Immature natural killer cell (primary cell): ENCODE data around the gene IGFBPL1. TPM values are rescaled to one million over a fixed set of nuclear protein-coding genes. Genes with fewer than 3 reads are reported as not detected.

ENCODE experiments used
- DNase-seq, 3 donors: peaks; one replicate each; pipeline ENCODE4 v3.0.0; 2022; ENCODE audit warnings: mixed read lengths in 1 of 3
- H3K27ac Mint-ChIP-seq, 6 donors: one replicate each; pipeline ENCODE4 v1.8.0; 2020; ENCODE audit warnings: mixed read lengths in 6 of 6, mild to moderate bottlenecking in 5 of 6, inconsistent platforms in 4 of 6, moderate library complexity in 3 of 6
- H3K27me3 Mint-ChIP-seq, 3 donors: one replicate each; pipeline ENCODE4 v1.8.0; 2020 to 2021; ENCODE audit warnings: low read depth in 3 of 3, mild to moderate bottlenecking in 3 of 3, mixed read lengths in 3 of 3, moderate library complexity in 3 of 3, inconsistent platforms in 1 of 3
- H3K36me3 Mint-ChIP-seq, 3 donors: one replicate each; pipeline ENCODE4 v1.8.0; 2020; ENCODE audit warnings: mixed read lengths in 3 of 3, inconsistent platforms in 2 of 3, mild to moderate bottlenecking in 2 of 3
- H3K4me1 Mint-ChIP-seq, 2 donors: one replicate each; pipeline ENCODE4 v1.8.0; 2020; ENCODE audit warnings: inconsistent platforms in 2 of 2, mild to moderate bottlenecking in 2 of 2, mixed read lengths in 2 of 2, moderate library complexity in 1 of 2
- H3K4me3 Mint-ChIP-seq, 5 donors: one replicate each; pipeline ENCODE4 v1.8.0; 2020; ENCODE audit warnings: mild to moderate bottlenecking in 5 of 5, mixed read lengths in 5 of 5, inconsistent platforms in 3 of 5, moderate library complexity in 3 of 5
- H3K9me3 Mint-ChIP-seq, 6 donors: one replicate each; pipeline ENCODE4 v1.8.0; 2020; ENCODE audit warnings: mild to moderate bottlenecking in 6 of 6, mixed read lengths in 6 of 6, inconsistent platforms in 4 of 6, moderate library complexity in 3 of 6
- polyA plus RNA-seq, 3 donors: library from polyadenylated mRNA; unstranded; fragments of 300-500 nt; fragmentation: Illumina TruSeq; gene quantifications; one replicate each; pipeline ENCODE4 v1.2.3, GENCODE V29; 2021

Gene IGFBPL1
- polyA plus RNA-seq, 3 donors from 2014 or later: not detected

DNA sequence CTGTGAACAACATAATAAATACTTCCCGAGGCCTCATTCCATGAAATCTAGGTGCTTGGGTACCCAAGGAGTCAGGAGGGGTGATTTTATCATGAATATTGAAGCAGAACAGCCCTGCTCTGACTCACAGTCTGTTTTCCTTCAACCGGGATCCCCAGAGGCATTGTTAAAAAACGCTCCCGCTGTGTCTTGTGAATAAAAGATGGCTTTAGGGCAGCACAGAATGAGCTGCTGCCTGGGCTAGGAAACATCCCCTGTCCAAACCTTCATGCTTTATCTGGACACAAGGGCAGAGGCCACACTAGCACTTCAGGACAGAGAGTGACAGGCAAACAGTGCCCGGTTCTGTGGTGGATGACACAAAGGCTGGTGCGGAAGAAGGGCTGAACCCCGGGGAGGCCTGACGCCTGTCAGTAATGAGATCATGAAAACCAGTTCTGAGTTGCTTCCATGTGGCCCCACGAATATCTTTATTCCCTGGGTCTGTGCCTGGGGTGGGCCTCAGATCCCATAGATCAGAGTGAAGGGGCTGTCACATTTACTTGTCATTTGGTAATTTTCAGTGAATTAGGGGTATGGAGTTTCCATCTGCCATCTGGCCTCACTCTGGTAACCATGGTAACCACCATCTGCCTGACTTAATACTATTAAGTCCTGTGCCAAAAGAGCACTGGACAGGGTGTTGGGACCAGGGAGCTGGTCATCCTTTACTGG lies 2.6 kb downstream of the IGFBPL1 start:
- Mint-ChIP-seq H3K36me3 (no peaks in the 10 kb centered on the region), H3K27ac (no peak overlapping the region), H3K4me1 (peaks cover 0 to 3% of the 10 kb centered on the region in 2 donors), H3K4me3 (no peak overlapping the region), H3K27me3 (peaks cover 8 to 22% (median 11%) of the 10 kb centered on the region in 3 donors), H3K9me3 (no peaks in the 10 kb centered on the region)
- no peak for DNase-seq

DNA sequence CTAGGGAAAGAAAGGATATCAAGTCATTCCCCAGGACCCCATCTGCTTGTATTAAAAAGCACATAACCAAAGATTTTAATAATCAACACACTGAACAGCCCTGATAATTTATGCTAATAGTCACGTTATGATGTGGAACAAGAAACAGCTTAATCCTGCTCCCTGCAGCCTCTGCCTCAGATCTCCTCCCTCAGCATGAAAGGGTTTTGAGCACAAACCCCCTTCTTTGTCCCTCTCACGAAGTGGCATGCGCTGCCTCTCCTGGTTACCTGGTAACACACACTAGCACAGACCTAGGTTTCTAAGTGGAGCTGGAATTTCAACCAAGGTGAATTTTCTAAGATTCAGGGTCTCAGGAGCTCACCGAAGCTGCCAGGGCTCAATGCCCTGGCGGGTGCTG lies 5.1 kb downstream of the IGFBPL1 start:
- Mint-ChIP-seq H3K4me1 (no peaks in the 10 kb centered on the region), H3K27ac (no peak overlapping the region), H3K4me3 (no peak overlapping the region)

DNA sequence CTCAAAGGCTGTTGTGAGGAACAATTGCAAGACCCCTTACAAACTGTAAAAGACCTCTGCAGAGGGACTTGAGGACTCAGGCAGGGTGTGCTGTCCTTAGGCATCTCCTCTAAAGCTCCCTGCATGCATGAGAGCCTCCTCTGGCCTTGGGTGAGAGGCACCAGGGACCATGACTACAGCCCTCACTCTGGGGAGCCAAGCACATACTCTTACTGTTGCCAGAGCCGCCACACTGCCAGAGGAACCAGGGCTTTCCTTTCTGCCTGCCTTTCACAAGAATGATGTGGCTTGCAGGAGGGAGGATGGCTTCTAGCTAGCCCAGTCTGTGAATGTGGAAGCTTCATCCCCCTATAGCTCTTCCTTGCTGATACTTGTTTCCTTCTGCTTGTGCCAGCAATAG lies 5.9 kb downstream of the IGFBPL1 start:
- DNase-seq: no peak
- Mint-ChIP-seq H3K9me3 (no peaks in the 10 kb centered on the region), H3K4me1 (no peaks in the 10 kb centered on the region), H3K4me3 (no peak overlapping the region), H3K36me3 (no peaks in the 10 kb centered on the region), H3K27ac (no peak overlapping the region), H3K27me3 (peaks cover 6 to 8% (median 8%) of the 10 kb centered on the region in 3 donors)

More for the DNA sequence above, 5.1 kb downstream of the IGFBPL1 start:
- H3K36me3 Mint-ChIP-seq: no peaks in the 10 kb centered on the region
- DNase-seq: no peak
- peaks cover 6 to 8% (median 7%) of the 10 kb centered on the region in 3 donors for H3K27me3 Mint-ChIP-seq
- no peaks in the 10 kb centered on the region for H3K9me3 Mint-ChIP-seq

DNA sequence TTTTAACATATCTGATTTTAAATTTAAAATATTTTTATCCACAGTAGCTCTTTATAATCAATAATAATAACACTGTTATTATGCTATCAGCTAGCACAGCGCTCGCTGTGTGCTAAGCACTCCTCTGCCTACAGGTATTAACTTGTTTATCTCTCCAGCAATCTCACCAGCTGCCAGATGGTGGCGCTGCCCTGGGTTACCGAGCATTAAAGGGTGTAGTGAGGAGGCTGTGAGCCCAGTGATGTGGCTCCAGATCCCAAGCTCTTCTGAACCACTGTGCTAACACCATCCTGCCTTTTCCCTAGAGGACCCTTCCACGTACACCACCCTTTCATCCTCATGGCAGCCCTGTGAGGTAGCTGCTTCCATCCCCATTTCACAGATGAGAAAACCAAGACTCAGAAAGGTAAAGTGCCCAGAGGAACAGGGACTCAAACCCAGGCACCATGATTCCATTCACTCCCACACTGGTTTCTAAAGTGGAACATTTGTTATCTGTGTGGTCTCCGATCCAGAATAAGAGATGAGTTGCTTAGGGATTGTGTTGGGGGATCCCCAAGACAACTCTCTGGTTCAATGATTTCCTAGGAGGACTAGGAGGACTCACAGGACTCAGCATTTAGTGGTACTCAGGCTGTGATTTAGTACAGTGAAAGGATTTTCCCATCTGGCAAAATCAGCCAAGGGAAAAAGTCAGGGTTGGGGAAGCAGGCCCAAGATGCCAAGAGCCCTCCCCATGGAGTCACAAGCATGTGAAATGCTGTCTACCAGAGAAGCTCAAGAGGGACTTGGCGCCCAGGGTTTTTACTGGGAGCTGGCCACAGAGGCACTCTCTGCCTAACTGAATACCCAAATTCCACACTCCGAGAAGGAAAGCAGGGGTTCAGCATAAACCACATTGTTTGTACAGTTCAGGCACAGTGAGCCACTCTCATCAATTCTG lies 7.0 kb downstream of the IGFBPL1 start:
- no peak overlapping the region for H3K27ac Mint-ChIP-seq

DNA sequence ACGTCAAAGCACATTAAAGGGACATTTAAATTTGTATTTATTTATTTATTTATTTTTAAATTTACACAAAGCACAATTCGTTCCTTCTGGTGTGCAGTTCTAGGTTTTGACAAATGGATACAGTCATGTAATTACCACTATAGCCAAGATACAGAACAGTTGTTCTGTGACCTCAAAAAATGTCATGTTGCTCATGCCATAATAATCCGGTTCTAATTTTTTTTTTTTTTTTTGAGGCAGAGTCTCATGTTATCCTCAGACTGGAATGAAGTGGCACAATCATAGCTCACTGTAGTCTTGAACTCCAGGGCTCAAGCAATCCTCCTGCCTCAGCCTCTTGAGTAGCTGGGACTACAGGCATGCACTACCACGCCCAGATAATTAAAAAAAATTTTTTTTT lies 7.8 kb downstream of the IGFBPL1 start:
- Mint-ChIP-seq H3K4me1 (no peaks in the 10 kb centered on the region), H3K27me3 (peaks cover 0 to 4% (median 3%) of the 10 kb centered on the region in 3 donors), H3K4me3 (no peak overlapping the region), H3K9me3 (no peaks in the 10 kb centered on the region), H3K27ac (no peak overlapping the region), H3K36me3 (no peaks in the 10 kb centered on the region)
- DNase-seq: no peak

More for the DNA sequence above, 7.0 kb downstream of the IGFBPL1 start:
- peaks cover 3 to 8% (median 6%) of the 10 kb centered on the region in 3 donors for H3K27me3 Mint-ChIP-seq
- H3K4me1 Mint-ChIP-seq: no peaks in the 10 kb centered on the region
- no peak overlapping the region for H3K4me3 Mint-ChIP-seq
- DNase-seq: peak in 1 of 3 donors; percentile 10
- H3K36me3 Mint-ChIP-seq: no peaks in the 10 kb centered on the region
- no peaks in the 10 kb centered on the region for H3K9me3 Mint-ChIP-seq

DNA sequence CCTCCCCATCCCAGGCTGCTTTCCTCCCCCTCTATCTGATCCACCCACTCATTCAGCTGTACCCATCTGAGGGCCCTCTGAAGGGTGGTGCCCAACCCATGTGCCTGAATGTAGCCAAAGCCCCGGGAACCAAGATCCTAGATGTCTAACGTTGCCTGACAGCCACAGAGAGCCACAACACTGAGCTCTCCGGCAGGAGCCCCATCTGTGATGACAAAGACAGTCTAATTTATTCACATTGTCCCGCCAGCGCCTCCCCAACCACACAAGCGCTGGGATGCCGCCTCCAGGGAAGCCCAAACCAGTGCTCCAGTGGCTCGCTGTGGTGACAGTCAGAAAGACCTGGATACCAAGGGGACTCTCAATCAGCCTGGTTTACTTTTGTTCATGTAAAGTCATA lies 8.4 kb downstream of the IGFBPL1 start:
- Mint-ChIP-seq H3K36me3 (no peaks in the 10 kb centered on the region), H3K4me3 (no peak overlapping the region)
- DNase-seq: no peak

DNA sequence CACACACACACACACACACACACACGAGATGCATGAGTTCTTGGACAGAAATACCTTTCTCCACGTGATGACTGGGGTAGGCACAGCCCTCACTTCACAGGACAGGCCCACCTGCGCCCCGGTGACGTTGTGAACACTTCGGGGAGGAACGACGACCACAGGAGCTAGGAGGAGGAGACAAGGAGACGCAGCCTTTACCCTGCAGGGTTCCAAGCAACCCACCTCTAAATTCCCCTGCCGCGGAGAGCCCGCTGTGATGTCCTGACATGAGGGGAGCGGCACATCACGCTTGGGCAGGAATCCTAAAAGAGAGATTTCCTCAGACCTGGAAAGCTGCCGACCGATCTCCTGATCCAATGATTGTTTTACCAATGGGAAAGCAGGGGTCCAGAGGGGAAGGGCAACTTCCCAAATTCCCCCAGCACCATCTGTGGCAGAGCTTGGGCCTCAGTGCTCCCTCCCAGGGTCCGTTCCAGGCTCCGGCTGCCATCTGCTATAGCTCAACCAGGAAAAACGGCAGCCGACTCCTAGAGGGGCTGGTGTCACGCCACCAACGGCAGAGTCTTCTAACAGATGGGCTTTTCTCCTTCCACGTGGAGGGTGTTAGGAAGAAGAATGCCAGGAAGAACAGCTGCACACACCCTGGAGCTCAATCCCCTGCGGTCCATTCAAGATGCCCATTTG lies 10.1 kb downstream of the IGFBPL1 start:
- Mint-ChIP-seq H3K36me3 (no peaks in the 10 kb centered on the region), H3K27me3 (peaks cover 0 to 4% (median 3%) of the 10 kb centered on the region in 3 donors), H3K4me3 (no peak overlapping the region), H3K4me1 (no peaks in the 10 kb centered on the region), H3K27ac (no peak overlapping the region), H3K9me3 (no peaks in the 10 kb centered on the region)
- DNase-seq: no peak

More for the DNA sequence above, 8.4 kb downstream of the IGFBPL1 start:
- Mint-ChIP-seq H3K27me3 (peaks cover 0 to 4% (median 3%) of the 10 kb centered on the region in 3 donors), H3K9me3 (no peaks in the 10 kb centered on the region), H3K27ac (no peak overlapping the region), H3K4me1 (no peaks in the 10 kb centered on the region)

DNA sequence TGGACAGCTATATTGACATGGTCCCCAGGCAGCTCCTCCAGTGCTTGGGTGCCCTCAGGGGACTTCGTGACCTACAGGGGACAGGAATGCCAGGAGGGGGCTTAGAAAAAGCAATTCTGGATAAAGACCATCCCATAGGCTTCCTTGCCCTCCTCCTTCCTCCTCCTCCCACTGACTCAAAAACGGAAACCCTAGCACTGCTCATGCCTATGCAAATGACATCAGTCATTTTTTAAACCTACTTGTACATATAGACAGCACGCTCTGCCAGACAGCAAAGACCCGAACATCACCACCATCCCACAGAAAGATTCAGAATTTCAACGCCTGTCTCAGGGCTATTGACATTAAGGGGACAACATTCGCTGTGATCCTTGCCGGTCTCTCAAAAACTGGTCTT lies 11.0 kb downstream of the IGFBPL1 start:
- H3K4me1 Mint-ChIP-seq: no peaks in the 10 kb centered on the region
- H3K27ac Mint-ChIP-seq: no peak overlapping the region
- H3K9me3 Mint-ChIP-seq: no peaks in the 10 kb centered on the region
- H3K27me3 Mint-ChIP-seq: peaks cover 2 to 3% (median 2%) of the 10 kb centered on the region in 3 donors
- no peak for DNase-seq
- H3K36me3 Mint-ChIP-seq: no peaks in the 10 kb centered on the region
- no peak overlapping the region for H3K4me3 Mint-ChIP-seq

DNA sequence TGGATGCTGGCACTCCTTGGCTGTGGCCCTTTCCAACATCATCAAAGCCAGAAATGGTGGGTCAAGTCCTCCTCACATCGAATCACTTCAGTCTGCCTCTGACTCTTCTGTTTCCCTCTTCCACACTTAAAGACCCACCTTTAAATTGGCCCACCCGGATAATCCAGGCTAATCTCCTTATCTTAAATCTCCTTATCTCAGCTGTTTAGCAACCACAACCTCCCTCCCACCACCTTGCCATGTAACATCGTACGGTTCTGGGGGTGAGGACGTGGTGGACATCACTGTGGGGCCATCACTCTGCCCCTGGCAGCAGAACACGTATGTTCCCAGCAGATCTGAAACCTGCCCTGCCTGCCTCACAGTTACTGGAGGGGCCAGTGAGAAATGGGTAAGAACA lies 11.5 kb downstream of the IGFBPL1 start:
- peaks cover 0 to 3% (median 2%) of the 10 kb centered on the region in 3 donors for H3K27me3 Mint-ChIP-seq
- no peak overlapping the region for H3K4me3 Mint-ChIP-seq
- no peaks in the 10 kb centered on the region for H3K36me3 Mint-ChIP-seq
- no peak for DNase-seq
- H3K9me3 Mint-ChIP-seq: no peaks in the 10 kb centered on the region
- no peaks in the 10 kb centered on the region for H3K4me1 Mint-ChIP-seq
- no peak overlapping the region for H3K27ac Mint-ChIP-seq

DNA sequence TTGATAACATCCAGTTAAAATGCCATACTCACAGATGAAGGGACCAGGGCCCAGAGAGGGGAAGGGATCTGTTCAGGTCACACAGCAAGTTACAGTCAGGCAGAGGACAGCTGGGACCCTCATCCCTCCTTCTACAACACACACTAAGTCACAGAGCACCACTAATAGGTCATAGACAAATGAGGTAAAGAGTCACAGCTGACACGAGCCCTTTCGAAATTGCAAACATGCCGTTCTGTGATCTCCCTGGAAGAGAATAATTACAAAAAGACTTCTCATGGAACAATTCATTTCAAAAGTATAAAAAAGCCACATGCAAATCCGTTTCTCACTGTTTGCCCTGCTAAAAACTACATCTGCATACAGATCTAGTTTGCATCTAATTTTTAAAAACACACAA lies 15.5 kb downstream of the IGFBPL1 start:
- Mint-ChIP-seq H3K27me3 (peaks cover 0 to 10% (median 2%) of the 10 kb centered on the region in 3 donors), H3K27ac (no peak overlapping the region), H3K4me3 (no peak overlapping the region), H3K9me3 (no peaks in the 10 kb centered on the region), H3K4me1 (no peaks in the 10 kb centered on the region), H3K36me3 (no peaks in the 10 kb centered on the region)
- no peak for DNase-seq

DNA sequence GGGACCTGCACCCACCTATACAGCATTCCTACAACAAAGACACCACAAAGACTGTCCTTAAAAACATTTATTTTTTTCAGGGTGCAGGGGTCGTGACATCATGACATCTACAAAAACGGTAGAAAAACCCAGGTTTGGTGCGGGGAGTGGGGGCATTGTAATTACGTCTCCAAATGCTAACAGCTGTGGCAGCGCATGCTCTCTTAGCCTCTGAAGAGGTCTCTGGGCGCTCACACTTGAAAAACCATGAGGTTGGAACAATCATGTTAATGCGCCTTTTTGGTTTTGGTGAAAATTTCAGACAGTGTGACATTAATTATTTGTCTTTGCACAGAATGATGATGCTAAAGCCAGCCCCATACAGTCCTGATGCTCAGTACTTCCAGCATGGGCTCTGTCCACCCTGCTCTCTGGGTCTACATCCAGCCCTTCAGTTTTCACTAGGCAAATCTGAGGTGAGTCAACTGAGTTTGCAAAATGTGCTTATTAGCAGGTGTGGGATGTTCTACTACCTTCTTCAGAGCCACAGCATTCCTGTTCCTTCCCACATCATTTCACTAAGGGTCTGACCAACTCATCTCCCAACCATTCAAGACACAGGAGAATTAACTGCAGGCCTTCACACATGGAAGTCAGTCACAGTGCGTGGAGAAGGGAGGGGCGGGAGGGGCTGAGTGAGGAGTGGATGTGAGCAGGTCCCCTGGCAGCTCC lies 17.6 kb downstream of the IGFBPL1 start:
- DNase-seq: no peak
- Mint-ChIP-seq H3K36me3 (peaks cover 0 to 4% (median 0%) of the 10 kb centered on the region in 3 donors), H3K27me3 (peaks cover 0 to 7% (median 3%) of the 10 kb centered on the region in 3 donors), H3K9me3 (no peaks in the 10 kb centered on the region), H3K4me1 (no peaks in the 10 kb centered on the region), H3K27ac (no peak overlapping the region), H3K4me3 (no peak overlapping the region)

DNA sequence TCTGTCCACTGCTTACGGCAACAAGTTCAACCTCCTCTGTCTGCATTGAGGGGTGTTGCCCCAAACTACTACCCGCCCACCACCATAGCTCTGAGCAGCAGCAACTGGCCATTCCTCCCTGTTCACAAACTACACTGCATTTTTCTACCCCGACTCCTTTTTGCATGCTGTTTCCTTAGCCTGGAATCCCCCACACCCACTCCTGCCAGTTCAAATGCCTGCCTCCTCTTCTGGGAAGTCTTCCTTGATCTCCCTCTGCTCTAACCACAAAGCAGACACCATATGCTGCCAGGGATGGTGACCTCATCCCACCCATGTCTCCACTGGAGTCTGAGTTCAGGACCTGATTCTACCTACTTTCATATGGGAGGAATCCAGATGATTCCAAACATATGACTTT lies 18.5 kb downstream of the IGFBPL1 start:
- peaks cover 0 to 4% (median 0%) of the 10 kb centered on the region in 3 donors for H3K36me3 Mint-ChIP-seq
- H3K27ac Mint-ChIP-seq: peak overlapping the region in 1 of 6 donors; percentile 13
- peaks cover 0 to 7% (median 3%) of the 10 kb centered on the region in 3 donors for H3K27me3 Mint-ChIP-seq
- no peak overlapping the region for H3K4me3 Mint-ChIP-seq
- no peaks in the 10 kb centered on the region for H3K4me1 Mint-ChIP-seq
- H3K9me3 Mint-ChIP-seq: no peaks in the 10 kb centered on the region
- DNase-seq: no peak

DNA sequence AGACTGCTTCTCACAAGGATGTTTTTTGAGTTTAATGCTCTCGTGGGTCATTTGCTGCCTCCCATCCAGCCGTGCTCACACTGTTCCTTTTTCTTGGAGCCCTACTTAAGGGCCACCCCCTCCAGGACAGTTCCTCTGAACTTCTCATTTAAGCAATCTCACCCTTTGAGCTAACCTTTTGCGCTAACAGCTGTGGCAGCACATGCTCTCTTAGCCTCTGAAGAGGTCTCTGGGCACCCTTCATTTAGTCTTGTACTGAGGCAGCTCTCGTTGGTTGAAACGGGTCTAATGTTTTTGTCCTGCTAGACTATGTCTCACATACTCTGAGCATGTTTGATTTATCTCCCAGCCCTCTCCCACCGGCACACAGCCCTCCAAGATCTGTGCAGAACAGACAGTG lies 19.9 kb downstream of the IGFBPL1 start:
- peaks cover 0 to 6% (median 0%) of the 10 kb centered on the region in 3 donors for H3K36me3 Mint-ChIP-seq
- no peak overlapping the region for H3K27ac Mint-ChIP-seq
- peaks cover 0 to 7% (median 3%) of the 10 kb centered on the region in 3 donors for H3K27me3 Mint-ChIP-seq
- no peaks in the 10 kb centered on the region for H3K4me1 Mint-ChIP-seq
- H3K4me3 Mint-ChIP-seq: no peak overlapping the region
- no peaks in the 10 kb centered on the region for H3K9me3 Mint-ChIP-seq
- no peak for DNase-seq
